OCI-LY1 (cell line): Measurements from ENCODE around the gene MAD1L1.

Source experiments
- H2AFZ ChIP-seq: fragments of 200-600 bp; sonication (generic), shearing (Covaris generic); 2 replicates; pipeline ENCODE4 v1.6.0; 2014; ENCODE audit warnings: antibody characterized with exemption, mild to moderate bottlenecking, low read length
- H3F3A ChIP-seq: fragments of 200-600 bp; sonication (generic), shearing (Covaris generic); 2 replicates; pipeline ENCODE4 v1.6.0; 2014; ENCODE audit warnings: mild to moderate bottlenecking, antibody characterized with exemption, low read length, moderate library complexity; ENCODE audit not compliant: insufficient read depth
- H3K27ac ChIP-seq: fragments of 200-600 bp; sonication (generic); 2 replicates; pipeline ENCODE4 v1.5.1; 2014; ENCODE audit warnings: low read length, mixed run types, mild to moderate bottlenecking, low read depth; ENCODE audit not compliant: poor library complexity, severe bottlenecking
- H3K27me3 ChIP-seq: fragments of 200-600 bp; sonication (generic); 2 replicates; pipeline ENCODE4 v1.6.0; 2014; ENCODE audit warnings: antibody characterized with exemption, mild to moderate bottlenecking, low read length, moderate library complexity; ENCODE audit not compliant: insufficient read depth
- H3K36me3 ChIP-seq: fragments of 200-600 bp; sonication (generic); 2 replicates; pipeline ENCODE4 v1.6.1; 2014; ENCODE audit warnings: mild to moderate bottlenecking, antibody characterized with exemption, low read length, moderate library complexity, mixed read lengths; ENCODE audit not compliant: insufficient read depth
- H3K4me1 ChIP-seq: fragments of 200-600 bp; sonication (generic); 2 replicates; pipeline ENCODE4 v1.5.1; 2014; ENCODE audit warnings: mild to moderate bottlenecking, low read length, moderate library complexity; ENCODE audit not compliant: insufficient read depth, severe bottlenecking
- H3K4me2 ChIP-seq: fragments of 200-600 bp; sonication (generic), shearing (Covaris generic); 2 replicates; pipeline ENCODE4 v1.6.1; 2014; ENCODE audit warnings: low read length
- H3K4me3 ChIP-seq: fragments of 200-600 bp; sonication (generic); 2 replicates; pipeline ENCODE4 v1.5.1; 2014; ENCODE audit warnings: low read length, low read depth, mild to moderate bottlenecking, mixed read lengths; ENCODE audit not compliant: poor library complexity, severe bottlenecking
- H3K79me2 ChIP-seq: fragments of 200-600 bp; shearing (Covaris generic); 2 replicates; pipeline ENCODE4 v1.6.1; 2016; ENCODE audit warnings: mixed run types, low read length, mixed read lengths; ENCODE audit not compliant: insufficient read depth
- H3K9ac ChIP-seq: fragments of 200-600 bp; sonication (generic), shearing (Covaris generic); 2 replicates; pipeline ENCODE4 v1.6.1; 2014; ENCODE audit warnings: mild to moderate bottlenecking, low read length, mixed read lengths
- H3K9me2 ChIP-seq: fragments of 200-600 bp; sonication (generic), shearing (Covaris generic); 2 replicates; pipeline ENCODE4 v1.6.1; 2014; ENCODE audit warnings: low read depth, mild to moderate bottlenecking, low read length, mixed read lengths
- H3K9me3 ChIP-seq: fragments of 200-600 bp; shearing (Covaris generic); 2 replicates; pipeline ENCODE4 v1.6.1; 2014; ENCODE audit warnings: low read length, mixed read lengths
- H4K20me1 ChIP-seq: fragments of 200-600 bp; sonication (generic), shearing (Covaris generic); 2 replicates; pipeline ENCODE4 v1.6.0; 2016; ENCODE audit warnings: mild to moderate bottlenecking, low read length; ENCODE audit not compliant: insufficient read depth
- CTCF ChIP-seq: fragments of 200-600 bp; sonication (generic), shearing (Covaris generic); IDR thresholded peaks from 2 replicates; pipeline ENCODE4 v1.5.1; 2017; ENCODE audit warnings: mild to moderate bottlenecking, antibody characterized with exemption, low read length, moderate library complexity, mixed read lengths
- EZH2 ChIP-seq: fragments of 200-600 bp; sonication (generic), shearing (Covaris generic); IDR thresholded peaks from 2 replicates; pipeline ENCODE4 v1.8.0; 2017; ENCODE audit warnings: borderline replicate concordance, mixed run types, mild to moderate bottlenecking, antibody characterized with exemption, low read length, moderate library complexity, mixed read lengths

The MAD1L1 gene

GRCh38 chr7:2054927-2055326 is 177.8 kb downstream of the MAD1L1 start:
- Histone ChIP-seq H3K79me2 (no peaks in the 10 kb centered on the region), H3K27me3 (no peaks in the 10 kb centered on the region), H4K20me1 (no peaks in the 10 kb centered on the region), H3F3A (no peaks in the 10 kb centered on the region), H3K4me3 (no peak overlapping the region), H3K36me3 (peaks cover 4% of the 10 kb centered on the region; the same call in 1 of the 2 replicates), H3K4me2 (no peak overlapping the region), H3K9me2 (no peaks in the 10 kb centered on the region), H3K4me1 (peaks cover 14% of the 10 kb centered on the region), H3K9me3 (peaks cover 2% of the 10 kb centered on the region; the same call in 1 of the 2 replicates), H2AFZ (no peak overlapping the region), H3K27ac (no peak overlapping the region), H3K9ac (no peak overlapping the region)
- TF ChIP-seq EZH2 (no peak), CTCF (no peak)

- Histone ChIP-seq H3K27me3 (no peaks in the 10 kb centered on the region), H3K4me3 (no peak overlapping the region), H3K9ac (no peak overlapping the region), H3K4me1 (peaks cover 15% of the 10 kb centered on the region), H2AFZ (no peak overlapping the region), H3F3A (no peaks in the 10 kb centered on the region), H3K79me2 (no peaks in the 10 kb centered on the region), H3K36me3 (no peaks in the 10 kb centered on the region), H4K20me1 (no peaks in the 10 kb centered on the region), H3K27ac (no peak overlapping the region), H3K9me3 (no peaks in the 10 kb centered on the region), H3K4me2 (no peak overlapping the region), H3K9me2 (no peaks in the 10 kb centered on the region)
- TF ChIP-seq EZH2 (no peak), CTCF (no peak)
Observed at GRCh38 chr7:2053395-2053794, 179.3 kb downstream of the MAD1L1 start.

- Histone ChIP-seq H3K27me3 (no peaks in the 10 kb centered on the region), H3K4me1 (peaks cover 15% of the 10 kb centered on the region), H3K9ac (no peak overlapping the region), H3K9me2 (no peaks in the 10 kb centered on the region), H3K9me3 (no peaks in the 10 kb centered on the region), H3K79me2 (no peaks in the 10 kb centered on the region), H3K36me3 (no peaks in the 10 kb centered on the region), H3K4me3 (no peak overlapping the region), H3K4me2 (no peak overlapping the region), H4K20me1 (no peaks in the 10 kb centered on the region), H3K27ac (no peak overlapping the region), H2AFZ (no peak overlapping the region), H3F3A (no peaks in the 10 kb centered on the region)
- TF ChIP-seq EZH2 (no peak), CTCF (no peak)
Observed at GRCh38 chr7:2052657-2053048, 180.1 kb downstream of the MAD1L1 start.
